Globus pallidus (tissue), 1 donor: ENCODE results near the gene CA11.

ENCODE experiments used
- DNase-seq: peaks from one replicate; pipeline ENCODE4 v3.0.0-alpha.2; 2015; ENCODE audit warnings: low spot score

Gene CA11

DNA sequence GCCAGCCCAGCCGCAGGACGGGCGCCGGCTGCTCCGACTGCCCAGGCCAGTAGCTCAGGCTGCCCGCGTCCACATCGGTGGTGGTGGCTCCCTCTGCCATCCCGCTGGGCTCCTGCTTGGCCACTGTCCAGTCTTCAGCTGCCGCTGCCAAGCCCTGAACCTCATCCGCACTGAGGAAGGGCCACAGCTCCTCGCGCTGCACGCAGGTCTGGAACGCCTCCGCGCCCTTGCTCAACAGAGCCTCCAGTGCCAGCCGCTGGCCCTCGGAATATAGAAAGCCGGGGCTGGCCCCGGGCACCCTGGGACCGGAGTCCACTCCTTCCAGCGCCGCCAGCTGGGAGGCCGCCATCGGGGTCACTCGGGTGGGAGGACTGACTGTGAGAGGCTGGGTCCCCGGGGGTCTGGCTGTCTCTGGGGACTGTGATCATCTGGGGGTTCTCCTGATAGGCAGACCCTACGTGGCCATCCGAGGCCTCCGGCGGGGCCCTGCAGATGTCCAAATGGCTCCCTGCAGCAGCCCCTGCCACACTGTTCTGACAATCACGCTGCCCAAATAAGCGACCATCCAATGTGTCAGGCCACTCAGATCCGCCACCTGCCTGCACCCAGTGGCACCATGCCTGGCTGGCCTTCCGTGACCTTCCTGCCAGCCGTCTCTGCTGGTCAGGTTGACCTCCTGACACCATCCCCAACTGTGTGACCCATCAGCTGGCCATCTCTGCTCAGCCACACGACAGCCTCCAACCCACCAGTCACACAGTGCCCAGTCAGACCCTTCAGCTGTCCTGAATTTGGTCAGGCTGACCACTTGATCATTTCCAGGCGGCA, 32.7 kb downstream of the CA11 start:
- DNase-seq: no peak

DNA sequence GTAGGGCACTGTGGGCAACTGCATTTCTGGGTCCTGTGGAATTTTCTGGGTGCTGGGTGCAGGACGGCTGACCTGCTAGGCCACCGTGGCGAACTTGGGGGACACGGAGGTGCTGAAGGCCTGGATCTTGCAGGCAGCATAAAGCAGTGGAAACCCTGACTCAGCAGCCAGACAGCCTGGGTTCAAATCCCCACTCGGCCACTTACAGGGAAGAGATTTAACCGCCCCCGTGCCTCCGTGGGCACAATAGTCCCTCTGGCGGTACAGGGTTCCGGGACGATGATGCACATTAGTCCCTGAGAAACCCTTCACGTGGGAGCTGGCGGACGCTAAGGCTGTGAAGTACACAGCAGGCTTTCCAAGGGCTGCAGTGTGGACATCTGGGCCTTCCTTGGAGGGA, 34.1 kb downstream of the CA11 start:
- no peak for DNase-seq

DNA sequence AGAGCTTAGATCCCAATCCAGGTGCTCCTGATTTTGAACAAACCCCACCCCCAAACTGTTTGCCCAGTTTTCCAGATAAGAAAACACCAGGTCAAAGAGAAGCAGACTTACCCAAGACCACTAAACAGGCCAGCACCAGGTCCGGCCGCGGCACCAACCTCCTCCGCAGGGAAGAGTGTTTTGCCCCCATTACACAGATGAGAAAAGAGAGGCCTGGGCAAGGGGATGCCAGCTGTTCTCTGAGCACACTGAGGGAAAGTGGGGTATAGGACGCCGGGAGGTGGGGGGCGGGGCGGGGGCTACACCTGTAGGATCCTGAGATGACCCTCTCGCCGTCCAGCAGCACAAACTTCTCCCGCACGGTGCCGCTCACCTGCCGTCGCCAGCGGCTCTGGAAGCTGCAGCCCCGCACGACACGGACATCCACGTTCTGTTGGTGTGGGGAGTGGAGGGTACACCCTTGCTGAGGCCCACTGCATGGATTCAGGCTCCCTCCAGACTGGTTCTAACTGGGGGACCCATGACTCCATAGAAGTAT, 36.3 kb downstream of the CA11 start:
- DNase-seq: no peak

DNA sequence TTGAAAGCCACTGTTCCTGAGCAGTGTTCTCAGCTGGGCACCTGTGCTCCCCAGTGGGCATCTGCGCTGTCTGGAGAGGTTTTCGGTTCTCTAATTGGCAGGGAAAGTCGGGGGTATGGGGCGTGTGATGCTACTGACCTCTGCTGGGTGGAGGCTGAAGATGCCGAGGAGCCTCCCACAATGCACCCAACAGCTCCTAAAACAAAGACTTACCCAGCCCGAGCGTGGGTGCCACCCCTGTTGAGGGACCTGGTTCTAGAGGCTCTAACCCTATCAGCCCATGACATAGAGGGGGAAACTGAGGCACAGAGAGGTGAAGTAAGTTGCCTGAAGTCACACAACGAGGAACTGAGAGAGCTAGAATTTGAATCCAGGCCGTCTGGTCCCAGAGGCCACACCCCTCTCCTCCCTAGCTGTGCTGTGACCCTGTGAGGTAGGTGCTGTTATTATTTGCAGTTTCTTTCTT, 37.2 kb downstream of the CA11 start:
- DNase-seq: no peak

DNA sequence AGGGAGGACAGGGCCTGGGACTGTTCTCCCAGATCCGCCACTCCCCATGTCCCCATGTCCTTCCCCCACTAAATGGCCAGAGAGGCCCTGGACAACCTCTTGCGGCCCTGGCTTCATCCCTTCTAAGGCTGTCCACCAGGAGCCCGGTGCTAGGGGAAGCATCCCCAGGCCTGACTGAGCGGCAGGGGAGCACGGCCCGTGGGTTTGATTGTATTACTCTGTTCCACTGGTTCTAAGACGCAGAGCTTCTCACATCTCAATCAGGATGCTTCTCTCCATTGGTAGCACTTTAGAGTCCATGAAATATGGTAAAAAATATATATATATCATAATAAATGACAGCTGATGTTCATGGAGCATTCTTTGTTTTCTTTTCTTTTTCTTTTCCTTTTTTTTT, 38.6 kb downstream of the CA11 start:
- DNase-seq: no peak

DNA sequence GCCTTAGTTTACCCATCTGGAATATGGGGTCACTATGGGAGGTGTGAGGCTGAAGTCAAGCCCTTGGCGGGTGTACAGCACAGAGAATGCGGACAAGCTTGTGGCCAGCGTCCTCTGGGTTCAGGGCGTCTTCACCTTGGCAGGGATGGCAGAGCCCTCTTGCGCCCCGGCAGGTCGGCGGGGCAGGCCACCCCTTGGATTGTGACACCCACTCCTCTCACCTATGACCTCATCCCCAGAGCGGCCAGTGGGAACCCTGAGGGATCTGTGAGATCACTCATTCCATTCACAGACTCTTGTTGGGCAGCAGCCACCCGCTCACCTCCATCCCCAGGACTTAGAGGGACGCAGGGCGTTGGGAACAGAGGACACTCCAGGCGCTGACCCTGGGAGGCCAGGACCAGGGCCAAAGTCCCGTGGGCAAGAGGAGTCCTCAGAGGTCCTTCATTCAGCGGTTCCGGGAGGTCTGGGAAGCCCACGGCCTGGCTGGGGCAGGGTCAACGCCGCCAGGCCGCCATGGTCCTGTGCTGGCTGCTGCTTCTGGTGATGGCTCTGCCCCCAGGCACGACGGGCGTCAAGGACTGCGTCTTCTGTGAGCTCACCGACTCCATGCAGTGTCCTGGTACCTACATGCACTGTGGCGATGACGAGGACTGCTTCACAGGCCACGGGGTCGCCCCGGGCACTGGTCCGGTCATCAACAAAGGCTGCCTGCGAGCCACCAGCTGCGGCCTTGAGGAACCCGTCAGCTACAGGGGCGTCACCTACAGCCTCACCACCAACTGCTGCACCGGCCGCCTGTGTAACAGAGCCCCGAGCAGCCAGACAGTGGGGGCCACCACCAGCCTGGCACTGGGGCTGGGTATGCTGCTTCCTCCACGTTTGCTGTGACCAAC, 39.3 kb downstream of the CA11 start, which contains the start of gene SPACA4:
Gene SPACA4, plus strand, starts transcription at position 280 of the 896 bp plus-strand sequence. Its CDS starts 237 bp downstream, at position 517.
- no peak for DNase-seq

DNA sequence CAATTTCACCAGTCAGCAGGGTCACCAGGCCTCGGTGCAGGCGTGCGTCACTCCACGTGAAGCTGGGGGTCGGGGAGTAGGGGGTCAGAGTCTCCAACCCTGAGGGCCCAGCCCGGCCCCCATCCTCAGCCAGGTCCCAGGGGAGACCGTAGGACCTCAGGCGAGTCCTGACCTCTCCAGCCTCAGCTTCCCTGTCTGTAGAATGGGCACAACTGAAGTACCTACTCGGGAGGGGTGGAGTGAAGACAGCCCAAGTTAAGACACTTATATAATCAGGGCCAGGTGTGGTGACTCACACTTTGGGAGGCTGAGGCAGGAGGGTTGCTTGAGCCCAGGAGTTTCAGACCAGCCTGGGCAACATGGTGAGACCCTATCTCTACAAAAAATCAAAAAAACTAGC, 42.1 kb downstream of the CA11 start:
- DNase-seq: no peak

DNA sequence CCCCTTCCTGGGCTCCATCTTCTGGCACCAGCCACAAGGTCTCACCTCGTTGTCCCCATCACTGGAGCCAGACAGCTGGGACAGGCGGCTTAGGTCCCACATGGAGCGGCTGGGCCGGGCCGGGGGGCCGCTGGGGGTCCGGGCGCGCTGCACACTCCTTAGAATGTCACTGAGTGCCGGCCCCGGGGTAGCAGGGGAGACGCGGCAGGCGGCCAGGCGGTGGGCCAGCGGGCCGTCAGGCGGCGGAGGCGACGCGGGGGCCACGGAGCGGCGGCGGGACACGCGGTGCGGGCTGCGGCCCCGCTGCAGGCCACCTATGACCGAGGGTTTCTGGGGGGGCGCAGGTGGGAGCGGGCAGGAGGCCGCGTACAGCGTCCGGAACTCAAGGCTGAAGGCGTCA, 42.5 kb downstream of the CA11 start:
- no peak for DNase-seq

DNA sequence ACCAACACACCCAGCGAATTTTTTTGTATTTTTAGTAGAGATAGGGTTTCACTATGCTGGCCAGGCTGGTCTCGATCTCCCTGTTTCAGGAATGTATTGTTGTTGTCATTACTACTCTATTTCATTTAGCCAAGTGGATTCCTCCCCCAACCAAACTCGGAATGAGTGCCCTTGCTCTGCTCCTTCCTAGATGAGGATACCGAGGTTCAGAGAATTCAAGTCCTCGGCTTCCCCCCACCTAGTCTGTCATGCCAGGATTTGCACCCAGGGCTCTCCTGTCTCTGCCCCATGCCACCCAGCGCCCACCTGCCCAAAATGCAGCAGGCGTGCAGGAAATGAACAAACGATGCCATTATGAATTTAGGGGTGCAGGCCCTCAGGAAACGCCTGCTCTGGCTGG, 43.0 kb downstream of the CA11 start:
- DNase-seq: no peak

DNA sequence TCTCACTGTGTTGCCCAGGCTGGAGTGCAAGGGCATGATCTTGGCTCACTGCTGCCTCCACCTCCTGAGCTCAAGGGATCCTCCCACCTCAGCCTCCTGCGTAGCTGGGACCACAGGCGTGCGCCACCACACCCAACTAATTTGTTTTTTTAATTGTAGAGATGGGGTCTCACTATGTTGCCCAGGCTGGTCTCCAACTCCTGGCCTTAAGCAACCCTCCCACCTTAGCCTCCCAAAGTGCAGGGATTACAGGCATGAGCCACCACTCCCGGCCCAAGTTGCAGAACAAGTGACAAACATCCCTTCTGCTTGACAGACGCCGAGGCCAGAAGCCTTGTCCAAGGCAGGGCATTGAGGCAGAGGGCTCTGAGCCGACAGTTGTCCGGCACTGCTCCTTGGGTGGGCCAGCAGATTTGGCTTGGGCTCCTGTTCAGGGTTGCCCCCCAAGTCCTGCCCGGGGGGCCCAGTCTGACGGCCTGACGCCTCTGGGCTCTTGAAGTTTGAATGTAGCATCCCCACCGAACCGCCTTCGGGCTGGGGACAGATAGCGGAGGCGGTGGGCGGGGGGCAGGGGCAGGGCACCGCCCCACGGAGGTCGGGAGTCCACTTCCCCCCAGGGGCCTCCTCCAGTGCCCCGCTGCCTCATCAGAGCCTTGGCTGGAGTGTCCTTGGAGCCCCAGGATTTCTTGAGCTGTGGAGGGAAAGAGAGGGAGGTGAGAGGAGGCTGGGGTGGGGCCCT, 45.1 kb downstream of the CA11 start:
- DNase-seq: no peak

DNA sequence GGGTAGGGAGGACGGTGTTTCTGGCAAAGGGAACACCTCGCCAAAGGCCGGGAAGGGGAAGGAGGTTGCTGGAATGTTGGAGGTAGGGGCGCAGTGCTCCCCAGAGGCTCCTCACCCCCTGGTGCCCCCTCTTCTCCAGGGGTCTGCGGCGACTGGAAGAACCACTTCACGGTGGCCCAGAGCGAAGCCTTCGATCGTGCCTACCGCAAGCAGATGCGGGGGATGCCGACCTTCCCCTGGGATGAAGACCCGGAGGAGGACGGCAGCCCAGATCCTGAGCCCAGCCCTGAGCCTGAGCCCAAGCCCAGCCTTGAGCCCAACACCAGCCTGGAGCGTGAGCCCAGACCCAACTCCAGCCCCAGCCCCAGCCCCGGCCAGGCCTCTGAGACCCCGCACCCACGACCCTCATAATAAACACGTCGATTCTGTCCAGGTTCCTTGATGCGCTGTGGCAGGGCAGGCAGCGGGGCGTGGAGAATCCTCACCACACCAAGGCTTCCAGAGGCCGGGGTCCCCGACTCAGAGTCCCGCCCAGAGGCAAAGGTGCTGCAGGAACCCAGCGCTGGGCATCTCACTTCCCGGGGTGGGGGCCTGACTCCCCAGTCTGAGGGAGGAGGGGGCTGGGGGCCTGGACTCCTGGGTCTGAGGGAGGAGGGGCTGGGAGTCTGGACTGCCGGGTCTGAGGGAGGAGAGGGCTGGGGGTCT, 46.8 kb downstream of the CA11 start:
- no peak for DNase-seq

DNA sequence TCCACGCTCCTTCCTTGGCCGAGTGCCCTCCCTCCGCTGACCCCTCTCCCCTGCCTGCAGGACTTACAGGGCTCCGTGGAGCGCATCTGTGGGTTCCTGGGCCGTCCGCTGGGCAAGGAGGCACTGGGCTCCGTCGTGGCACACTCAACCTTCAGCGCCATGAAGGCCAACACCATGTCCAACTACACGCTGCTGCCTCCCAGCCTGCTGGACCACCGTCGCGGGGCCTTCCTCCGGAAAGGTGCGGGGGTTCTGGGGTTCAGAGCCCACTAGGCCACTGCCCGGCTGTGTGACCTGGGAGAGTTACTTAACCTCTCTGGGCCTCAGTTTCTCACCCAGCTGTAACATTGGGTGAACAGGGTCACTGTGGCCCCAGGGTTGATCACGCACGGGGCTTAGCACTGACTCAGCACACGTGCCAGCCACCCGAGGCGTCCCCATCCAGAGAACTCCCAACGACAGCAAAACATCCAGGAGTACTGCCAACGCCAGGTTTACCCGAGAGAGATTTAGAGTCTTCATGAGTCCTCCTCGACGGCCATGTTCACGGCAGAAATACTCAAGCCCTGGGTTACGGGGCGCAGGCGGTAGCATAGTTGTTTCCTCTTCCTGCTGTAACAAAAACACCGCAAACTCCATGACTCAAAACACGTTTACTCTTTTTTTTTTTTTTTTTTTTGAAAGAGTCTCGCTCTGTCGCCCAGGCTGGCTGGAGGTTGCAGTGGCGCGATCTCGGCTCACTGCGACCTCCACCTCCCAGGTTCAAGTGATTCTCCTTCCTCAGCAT, 49.1 kb downstream of the CA11 start:
- DNase-seq: no peak

DNA sequence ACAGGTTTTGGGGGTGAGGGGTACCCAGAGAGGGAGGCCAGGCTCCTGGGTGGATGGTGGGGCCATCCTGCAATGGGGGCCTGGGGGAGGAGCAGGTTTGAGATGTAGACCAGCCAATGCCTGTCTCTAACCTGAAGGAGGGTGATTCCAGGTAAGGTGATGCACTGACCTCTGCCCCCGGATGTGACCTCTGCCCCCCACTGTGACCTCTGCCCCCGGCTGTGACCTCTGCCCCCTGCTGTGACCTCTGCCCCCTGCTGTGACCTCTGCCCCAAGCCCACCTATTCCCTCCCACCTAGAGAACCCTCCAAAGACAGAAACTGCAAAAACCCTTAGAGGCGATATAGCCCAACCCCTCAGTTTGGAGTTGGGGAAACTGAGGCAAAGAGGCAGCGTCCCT, 49.8 kb downstream of the CA11 start:
- DNase-seq: no peak

DNA sequence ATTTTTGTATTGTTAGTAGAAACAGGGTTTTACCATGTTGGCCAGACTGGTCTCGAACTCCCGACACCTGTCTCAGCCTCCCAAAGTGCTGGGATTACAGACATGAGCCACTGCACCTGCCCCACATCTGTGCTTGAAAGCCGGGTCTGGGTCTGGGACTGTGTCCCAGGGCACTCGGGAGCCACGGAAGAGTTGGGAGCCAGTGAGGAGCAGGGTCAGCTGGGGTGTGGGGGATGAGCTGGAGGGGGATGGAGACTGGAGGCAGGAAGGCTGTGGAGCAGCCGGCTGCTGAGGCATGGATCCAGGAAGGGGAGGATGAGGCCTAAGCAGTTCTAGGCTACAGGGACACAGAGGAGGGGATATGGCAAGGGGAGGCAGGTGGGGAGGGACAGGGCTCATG, 50.2 kb downstream of the CA11 start:
- DNase-seq: no peak

DNA sequence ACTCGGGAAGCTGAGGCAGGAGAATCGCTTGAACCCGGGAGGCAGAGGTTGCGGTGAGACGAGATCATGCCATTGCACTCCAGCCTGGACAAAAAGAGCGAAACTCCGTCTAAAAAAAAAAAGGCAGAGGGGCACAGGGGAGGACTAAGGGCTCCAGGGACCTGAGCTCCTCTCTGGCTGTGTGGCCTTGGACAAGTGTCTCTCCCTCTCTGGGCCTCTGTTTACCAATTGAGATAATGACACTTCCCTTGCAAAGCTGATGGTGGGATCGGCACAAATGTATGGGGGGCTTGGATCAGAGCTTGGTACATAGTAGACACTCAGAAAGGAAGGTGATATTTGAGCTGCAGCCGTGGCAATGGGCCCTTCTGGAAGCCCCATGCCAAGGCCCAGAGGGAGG, 50.8 kb downstream of the CA11 start:
- DNase-seq: no peak

DNA sequence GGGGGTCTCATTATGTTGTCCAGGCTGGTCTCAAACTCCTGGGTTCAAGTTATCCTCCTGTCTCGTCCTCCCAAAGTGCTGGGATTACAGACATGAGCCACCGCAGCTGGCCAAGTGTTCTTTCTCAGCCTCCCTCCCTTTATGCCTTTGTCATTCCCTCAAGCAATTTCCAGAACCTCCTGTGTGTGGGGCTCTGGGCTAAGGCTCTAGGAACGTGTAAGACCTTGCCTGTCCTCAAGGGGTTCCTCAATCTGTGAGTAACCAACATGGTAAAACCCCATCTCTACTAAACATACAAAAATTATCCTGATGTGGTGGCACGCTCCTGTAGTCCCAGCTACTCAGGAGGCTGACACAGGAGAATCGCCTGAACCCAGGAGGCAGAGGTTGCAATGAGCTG, 55.0 kb downstream of the CA11 start:
- DNase-seq: no peak

DNA sequence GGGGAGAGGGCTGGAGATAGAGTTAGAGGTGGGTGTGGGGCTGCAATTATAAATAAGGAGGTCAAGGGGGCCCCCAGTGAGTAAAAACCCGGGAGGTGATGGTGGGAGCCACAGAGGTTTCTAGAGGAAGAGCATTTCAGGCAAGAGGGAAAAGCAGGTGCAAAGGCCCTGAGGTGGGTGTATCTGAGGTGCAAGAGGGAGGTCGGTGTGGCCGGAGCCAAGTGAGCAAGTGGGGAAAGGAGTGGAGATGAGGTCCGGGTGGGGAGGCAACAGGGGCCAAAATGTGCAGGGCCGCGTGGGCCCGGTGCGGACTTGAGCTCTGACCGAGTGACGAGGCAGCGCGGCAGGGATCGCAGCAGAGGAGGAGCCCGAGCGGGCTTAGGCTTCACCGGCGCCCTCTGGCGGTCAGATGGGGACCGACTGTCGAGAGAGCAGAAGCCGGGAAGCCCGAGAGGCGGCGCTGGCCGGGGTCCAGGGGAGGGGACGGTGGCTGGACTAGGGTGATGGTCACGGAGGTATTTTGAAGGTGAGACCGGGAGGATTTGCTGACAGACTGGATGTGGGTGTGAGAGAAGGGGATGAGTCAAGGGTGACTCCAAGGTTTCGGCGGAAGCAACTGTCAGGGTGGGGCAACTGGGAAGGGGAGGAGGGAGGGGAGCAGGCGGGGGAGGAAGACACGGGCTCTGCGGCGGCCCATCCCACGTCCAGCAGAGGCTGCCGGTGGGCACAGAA, 57.2 kb downstream of the CA11 start:
- DNase-seq: peak; percentile 68
